B cell (primary cell): Measurements from ENCODE around the gene ALDH4A1.

ENCODE experiments used
- EZH2 ChIP-seq: IDR thresholded peaks from 2 replicates; pipeline ENCODE4 v1.6.1; 2012; ENCODE audit warnings: borderline replicate concordance, low read depth, mild to moderate bottlenecking, moderate library complexity, low read length; ENCODE audit not compliant: insufficient read depth, poor library complexity, severe bottlenecking
- TF ChIP-seq, protein P1 (sequence below): fragments of 200-600 bp; IDR thresholded peaks from one replicate; pipeline ENCODE4 v1.8.0; 2022; ENCODE audit warnings: antibody characterized with exemption, mild to moderate bottlenecking

DNA sequence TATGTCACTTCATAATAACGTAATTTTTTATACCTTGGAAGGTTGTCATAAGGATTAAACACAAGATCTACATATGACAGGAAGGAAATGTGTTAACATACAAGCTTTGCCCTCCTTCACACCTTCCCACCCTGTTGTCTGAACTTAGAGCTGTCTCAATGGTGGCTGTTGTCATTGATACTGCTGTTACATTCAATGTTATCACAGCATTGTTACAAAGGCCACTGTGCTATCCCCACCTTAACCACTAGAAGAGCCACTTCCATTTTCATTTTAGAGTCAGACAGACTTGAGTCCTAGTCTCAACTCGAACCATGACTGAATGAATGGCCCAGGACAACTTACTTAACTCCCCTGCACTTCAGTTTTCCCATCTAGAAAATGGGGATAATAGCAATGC is 74.1 kb downstream of the ALDH4A1 start:
- TF ChIP-seq, protein P1, sequence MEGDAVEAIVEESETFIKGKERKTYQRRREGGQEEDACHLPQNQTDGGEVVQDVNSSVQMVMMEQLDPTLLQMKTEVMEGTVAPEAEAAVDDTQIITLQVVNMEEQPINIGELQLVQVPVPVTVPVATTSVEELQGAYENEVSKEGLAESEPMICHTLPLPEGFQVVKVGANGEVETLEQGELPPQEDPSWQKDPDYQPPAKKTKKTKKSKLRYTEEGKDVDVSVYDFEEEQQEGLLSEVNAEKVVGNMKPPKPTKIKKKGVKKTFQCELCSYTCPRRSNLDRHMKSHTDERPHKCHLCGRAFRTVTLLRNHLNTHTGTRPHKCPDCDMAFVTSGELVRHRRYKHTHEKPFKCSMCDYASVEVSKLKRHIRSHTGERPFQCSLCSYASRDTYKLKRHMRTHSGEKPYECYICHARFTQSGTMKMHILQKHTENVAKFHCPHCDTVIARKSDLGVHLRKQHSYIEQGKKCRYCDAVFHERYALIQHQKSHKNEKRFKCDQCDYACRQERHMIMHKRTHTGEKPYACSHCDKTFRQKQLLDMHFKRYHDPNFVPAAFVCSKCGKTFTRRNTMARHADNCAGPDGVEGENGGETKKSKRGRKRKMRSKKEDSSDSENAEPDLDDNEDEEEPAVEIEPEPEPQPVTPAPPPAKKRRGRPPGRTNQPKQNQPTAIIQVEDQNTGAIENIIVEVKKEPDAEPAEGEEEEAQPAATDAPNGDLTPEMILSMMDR: no peak
- TF ChIP-seq EZH2: no peak
